ENCODE results near the gene FANK1. TPM values are rescaled to one million over a fixed set of nuclear protein-coding genes. Genes with fewer than 3 reads are reported as not detected.
"Not testable (repeated sequence)": the region's sequence is repeated elsewhere in the genome, so short reads cannot be mapped to it uniquely, and the experiment has no call there.

Gene FANK1
- total and polyA plus RNA-seq, 3 donors from 2014 or later = 41.1 to 143 (median 60.9) TPM

GRCh38 chr10:125905069-125905994, 9.0 kb downstream of the FANK1 start:
- 59 to 78% methylated on average over 5 of the region's 5 CpGs for WGBS, 2 donors
- H3K4me1 ChIP-seq; H3K36me3 ChIP-seq (ENCODE audit: low read depth, missing control alignments); H3K27ac ChIP-seq; H3K27me3 ChIP-seq; H3K4me3 ChIP-seq; intact Hi-C loops (cut with DNase I; ENCODE audit: low total_unique reads); DNase-seq; H3K9me3 ChIP-seq: not testable (repeated sequence)

DNA sequence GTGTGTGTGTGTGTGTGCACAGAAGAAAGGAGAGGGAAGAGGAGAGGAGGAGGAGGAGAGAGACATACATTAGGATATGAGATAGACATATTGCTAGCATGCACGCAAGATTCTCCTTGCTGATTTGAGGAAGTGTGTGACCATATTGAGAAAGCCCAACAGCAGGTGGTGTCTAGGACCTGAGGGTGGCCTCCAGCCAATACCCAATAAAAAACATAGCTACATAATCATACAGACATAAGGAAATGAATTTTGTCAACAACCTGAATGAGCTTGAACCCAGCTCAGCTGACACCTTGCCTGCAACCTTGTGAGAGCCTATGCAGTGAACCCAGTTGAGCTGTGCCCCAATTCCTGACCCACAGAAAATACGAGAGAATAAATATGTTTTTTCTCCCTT, 11.2 kb downstream of the FANK1 start:
- H3K4me3 ChIP-seq; H3K27ac ChIP-seq; H3K4me1 ChIP-seq; intact Hi-C loops (cut with DNase I; ENCODE audit: low total_unique reads); DNase-seq; H3K9me3 ChIP-seq; H3K27me3 ChIP-seq; H3K36me3 ChIP-seq (ENCODE audit: low read depth, missing control alignments): not testable (repeated sequence)
- 84 to 89% methylated on average over 2 of the region's 2 CpGs for WGBS, 2 donors

- 63% methylated on average over 2 of the region's 2 CpGs for WGBS, 2 donors
- H3K4me3 ChIP-seq; H3K27me3 ChIP-seq; H3K9me3 ChIP-seq; H3K27ac ChIP-seq; DNase-seq; H3K36me3 ChIP-seq (ENCODE audit: low read depth, missing control alignments); intact Hi-C loops (cut with DNase I; ENCODE audit: low total_unique reads); H3K4me1 ChIP-seq: not testable (repeated sequence)
Measured at GRCh38 chr10:125908813-125909212, 12.4 kb downstream of the FANK1 start.

DNA sequence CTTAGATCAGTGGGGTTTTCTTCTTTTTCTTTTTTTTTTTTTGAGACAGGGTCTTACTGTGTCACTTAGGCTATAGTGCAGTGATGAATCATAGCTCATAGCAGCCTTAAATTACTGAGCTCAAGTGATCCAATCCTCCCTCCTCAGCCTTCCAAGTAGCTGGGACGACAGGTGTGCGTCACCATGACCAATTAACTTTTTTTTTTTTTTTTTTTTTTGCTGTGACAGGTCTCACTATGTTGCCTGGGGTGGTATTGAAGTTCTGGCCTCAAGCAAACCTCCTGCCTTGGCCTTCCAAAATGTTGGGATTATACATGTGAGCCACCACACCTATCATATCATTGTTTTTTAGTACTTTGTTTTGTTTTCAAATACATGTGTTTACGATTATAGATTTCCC, 13.1 kb downstream of the FANK1 start:
- H3K27me3 ChIP-seq; intact Hi-C loops (cut with DNase I; ENCODE audit: low total_unique reads): not testable (repeated sequence)
- 61 to 90% methylated on average over 3 of the region's 3 CpGs for WGBS, 2 donors

GRCh38 chr10:125911145-125911544, 14.8 kb downstream of the FANK1 start:
- intact Hi-C loops (cut with DNase I; ENCODE audit: low total_unique reads) = no loop called here
- Histone ChIP-seq H3K4me3 (no peak overlapping the region), H3K36me3 (ENCODE audit: low read depth, missing control alignments) (no peaks in the 10 kb centered on the region), H3K9me3 (no peaks in the 10 kb centered on the region), H3K27me3 (no peaks in the 10 kb centered on the region), H3K27ac (no peak overlapping the region), H3K4me1 (no peaks in the 10 kb centered on the region)
- DNase-seq = no peak
- WGBS, 2 donors = 79 to 81% methylated on average over 10 of the region's 10 CpGs
- TF ChIP-seq CTCF (IDR thresholded peaks at IDR 0.05) (no peak), POLR2A (IDR thresholded peaks at IDR 0.05) (no peak)

More for the DNA sequence above, 13.1 kb downstream of the FANK1 start:
- not testable (repeated sequence) for H3K27ac ChIP-seq; H3K4me1 ChIP-seq; H3K4me3 ChIP-seq; DNase-seq; H3K36me3 ChIP-seq (ENCODE audit: low read depth, missing control alignments); H3K9me3 ChIP-seq

DNA sequence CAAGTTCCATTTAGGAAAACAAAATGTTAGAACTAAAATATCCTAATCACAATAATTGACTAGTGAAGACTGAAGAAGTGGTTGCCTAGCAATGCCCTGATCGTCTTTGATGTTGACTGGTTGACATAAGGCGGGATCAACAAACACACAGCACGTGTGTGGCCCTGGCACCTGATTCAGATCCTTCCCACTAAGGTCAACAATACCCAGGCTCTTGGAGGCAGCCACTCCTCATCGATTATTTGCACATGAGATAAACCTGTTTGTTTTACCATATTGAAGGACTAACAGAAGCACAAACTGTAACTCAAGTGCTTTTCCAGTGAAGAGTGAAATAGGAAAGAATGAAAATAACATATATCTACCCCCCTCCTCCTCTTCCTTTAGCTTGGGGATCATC, 15.6 kb downstream of the FANK1 start:
- Histone ChIP-seq H3K27ac (no peak overlapping the region), H3K36me3 (ENCODE audit: low read depth, missing control alignments) (no peaks in the 10 kb centered on the region), H3K4me3 (no peak overlapping the region), H3K27me3 (no peaks in the 10 kb centered on the region), H3K4me1 (no peaks in the 10 kb centered on the region), H3K9me3 (no peaks in the 10 kb centered on the region)
- TF ChIP-seq CTCF (IDR thresholded peaks at IDR 0.05) (no peak), POLR2A (IDR thresholded peaks at IDR 0.05) (no peak)
- no peak for DNase-seq
- intact Hi-C loops (cut with DNase I; ENCODE audit: low total_unique reads) = no loop called here
- WGBS, 2 donors = 83 to 84% methylated on average over 4 of the region's 4 CpGs

DNA sequence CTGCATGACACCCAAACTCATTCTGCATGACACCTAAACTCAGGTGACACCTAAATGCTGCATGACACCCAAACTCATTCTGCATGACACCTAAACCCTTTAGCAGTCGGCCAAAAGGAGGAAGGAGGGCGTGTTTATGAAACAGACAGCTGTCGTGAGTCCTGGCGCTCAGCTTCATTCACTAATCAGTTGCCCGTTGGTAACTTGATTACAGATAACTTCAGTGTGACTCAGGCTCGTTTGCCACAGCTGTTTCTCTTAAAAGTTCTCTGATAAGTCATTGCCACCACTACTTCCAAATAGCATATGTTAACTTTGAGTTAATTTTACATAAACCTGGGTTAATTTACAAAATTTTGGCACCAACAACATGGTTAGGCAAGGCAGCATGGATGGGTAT, 16.9 kb downstream of the FANK1 start:
- H3K36me3 ChIP-seq (ENCODE audit: low read depth, missing control alignments); DNase-seq; H3K9me3 ChIP-seq; intact Hi-C loops (cut with DNase I; ENCODE audit: low total_unique reads); H3K4me3 ChIP-seq; H3K4me1 ChIP-seq; H3K27me3 ChIP-seq; H3K27ac ChIP-seq: not testable (repeated sequence)
- 68 to 76% methylated on average over 6 of the region's 6 CpGs for WGBS, 2 donors
